SH-SY5Y (cell line): Measurements from ENCODE around the gene KSR1.

Source experiments
- GATA2 ChIP-seq: IDR thresholded peaks from 2 replicates; pipeline ENCODE4 v1.6.1; 2011; ENCODE audit warnings: mild to moderate bottlenecking, low read depth, low read length
- GATA3 ChIP-seq: IDR thresholded peaks from 2 replicates; pipeline ENCODE4 v1.6.1; 2011; ENCODE audit warnings: low read depth, mild to moderate bottlenecking, low read length, moderate library complexity

GRCh38 chr17:27454089-27454488 lies 2.2 kb upstream of the KSR1 start:
- TF ChIP-seq GATA3: no peak
- TF ChIP-seq GATA2: no peak
